NK-92 (cell line): ENCODE data around the gene GRIK1.

Experiments used
- DNase-seq: peaks from one replicate; lab custom pipeline; 2025; ENCODE audit not compliant: unreplicated experiment; lab: John Stamatoyannopoulos, UW

The GRIK1 gene

GRCh38 chr21:29676395-29676794, 263.4 kb downstream of the GRIK1 start:
- no peak for DNase-seq

GRCh38 chr21:29675451-29675850, 264.3 kb downstream of the GRIK1 start:
- no peak for DNase-seq

- DNase-seq: no peak
Observed at GRCh38 chr21:29674343-29674742, 265.5 kb downstream of the GRIK1 start.

- DNase-seq: no peak
Observed at GRCh38 chr21:29673096-29673610, 266.6 kb downstream of the GRIK1 start.

GRCh38 chr21:29671728-29672127, 268.1 kb downstream of the GRIK1 start:
- no peak for DNase-seq

- no peak for DNase-seq
Observed at GRCh38 chr21:29670228-29670627, 269.6 kb downstream of the GRIK1 start.

- DNase-seq: no peak
Observed at GRCh38 chr21:29669416-29669815, 270.4 kb downstream of the GRIK1 start.

- DNase-seq: no peak
Observed at GRCh38 chr21:29667651-29668050, 272.1 kb downstream of the GRIK1 start.

GRCh38 chr21:29664615-29665014, 275.2 kb downstream of the GRIK1 start:
- DNase-seq: no peak

- DNase-seq: no peak
Observed at GRCh38 chr21:29661672-29662442, 277.9 kb downstream of the GRIK1 start.

GRCh38 chr21:29660047-29660720, 279.6 kb downstream of the GRIK1 start:
- no peak for DNase-seq

- no peak for DNase-seq
Observed at GRCh38 chr21:29658934-29659203, 280.9 kb downstream of the GRIK1 start.

- no peak for DNase-seq
Observed at GRCh38 chr21:29658177-29658933, 281.4 kb downstream of the GRIK1 start.

GRCh38 chr21:29657240-29657989, 282.4 kb downstream of the GRIK1 start:
- no peak for DNase-seq

- no peak for DNase-seq
Observed at GRCh38 chr21:29656504-29657239, 283.1 kb downstream of the GRIK1 start.

- DNase-seq: no peak
Observed at GRCh38 chr21:29655577-29655976, 284.2 kb downstream of the GRIK1 start.

- DNase-seq: no peak
Observed at GRCh38 chr21:29654855-29655254, 284.9 kb downstream of the GRIK1 start.

GRCh38 chr21:29654203-29654602, 285.6 kb downstream of the GRIK1 start:
- DNase-seq: no peak

GRCh38 chr21:29650523-29651022, 289.2 kb downstream of the GRIK1 start:
- no peak for DNase-seq

GRCh38 chr21:29649406-29649814, 290.4 kb downstream of the GRIK1 start:
- DNase-seq: no peak
